Nucleus accumbens (tissue), 56 donors: ENCODE results near the gene DUSP16.
"Not testable (repeated sequence)": the region's sequence is repeated elsewhere in the genome, so short reads cannot be mapped to it uniquely, and the experiment has no call there.

Source experiments
- DNase-seq, 56 donors: peaks; one replicate each; lab custom pipeline; 2025; lab: John Stamatoyannopoulos, UW

DUSP16 gene

GRCh38 chr12:12585115-12585863 is 22.6 kb upstream of the DUSP16 start:
- no peak for DNase-seq

- DNase-seq, result no peak
Observed at GRCh38 chr12:12583510-12584178, 21.0 kb upstream of the DUSP16 start.

GRCh38 chr12:12582895-12583303 is 20.2 kb upstream of the DUSP16 start:
- no peak for DNase-seq

- DNase-seq, result no peak
Observed at GRCh38 chr12:12582193-12582881, 19.7 kb upstream of the DUSP16 start.

GRCh38 chr12:12580716-12581115 is 18.1 kb upstream of the DUSP16 start:
- not testable (repeated sequence) for DNase-seq

GRCh38 chr12:12577786-12578185 is 15.1 kb upstream of the DUSP16 start:
- DNase-seq, result no peak

- no peak for DNase-seq
Observed at GRCh38 chr12:12572659-12573058, 10.0 kb upstream of the DUSP16 start.

GRCh38 chr12:12565971-12566370 is 3.3 kb upstream of the DUSP16 start:
- DNase-seq, result not testable (repeated sequence)

- no peak for DNase-seq
Observed at GRCh38 chr12:12564911-12565310, 2.2 kb upstream of the DUSP16 start.

GRCh38 chr12:12563290-12563928 is 746 bp upstream of the DUSP16 start:
- peak in 17 of 56 donors; percentile 10 to 60 (median 37) for DNase-seq

- DNase-seq, result peak in 27 of 56 donors; percentile 14 to 71 (median 48)
Observed at GRCh38 chr12:12562016-12562483, 613 bp downstream of the DUSP16 start.

- peak in 54 of 56 donors; percentile 6 to 71 (median 44) for DNase-seq
Observed at GRCh38 chr12:12561371-12562015, 1.2 kb downstream of the DUSP16 start.

GRCh38 chr12:12560587-12561370 is 1.9 kb downstream of the DUSP16 start:
- peak in 31 of 56 donors; percentile 3 to 40 (median 13) for DNase-seq

- DNase-seq, result no peak
Observed at GRCh38 chr12:12559719-12560296, 2.9 kb downstream of the DUSP16 start.

GRCh38 chr12:12558291-12558690 is 4.4 kb downstream of the DUSP16 start:
- no peak for DNase-seq

GRCh38 chr12:12557733-12558132 is 4.9 kb downstream of the DUSP16 start:
- no peak for DNase-seq

- DNase-seq, result no peak
Observed at GRCh38 chr12:12555656-12556055, 7.0 kb downstream of the DUSP16 start.

GRCh38 chr12:12553208-12553785 is 9.4 kb downstream of the DUSP16 start:
- no peak for DNase-seq

GRCh38 chr12:12551115-12551514 is 11.5 kb downstream of the DUSP16 start:
- DNase-seq, result no peak
